Measurements from ENCODE around the gene SCN10A. TPM values are rescaled to one million over a fixed set of nuclear protein-coding genes. Genes with fewer than 3 reads are reported as not detected.

SCN10A gene
- under 1 TPM in 1 of 4 donors, not detected in 3; 0.15 TPM for total RNA-seq

DNA sequence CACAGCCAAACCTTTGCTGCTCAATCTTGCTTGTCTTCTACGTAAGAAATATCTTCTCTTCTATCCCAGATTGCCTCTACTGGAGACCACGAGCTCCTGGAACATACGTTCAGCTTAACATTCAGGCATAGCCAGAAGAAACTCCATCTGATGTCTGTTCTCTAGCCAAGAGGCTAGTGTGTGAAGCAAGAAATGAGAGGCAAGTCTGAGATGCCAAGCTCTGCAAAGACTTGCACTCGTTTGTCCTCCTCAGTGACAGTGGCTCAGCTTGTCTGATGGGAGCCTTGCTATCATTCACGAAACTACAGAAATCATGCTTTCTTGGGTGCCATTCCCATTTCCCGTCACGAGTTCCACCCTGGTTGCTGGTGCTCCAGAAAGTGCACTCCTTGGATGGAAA is at the start of gene SCN10A:
SCN10A (minus strand) TSS at position 192 of the 400 bp plus-strand sequence. CDS start 22,207 bp downstream, outside the sequence.
- no peaks in the 10 kb centered on the region for H3K36me3 ChIP-seq
- no peaks in the 10 kb centered on the region for H3K4me1 ChIP-seq
- H3K27me3 ChIP-seq = peaks cover 12% of the 10 kb centered on the region
- no peak within 1 kb of the TSS for H3K27ac ChIP-seq
- 67 to 88% methylated on average over 1 to 7 of the region's 7 CpGs for WGBS, 2 donors (ENCODE audit: low coverage in 1 of 2)
- no peaks in the 10 kb centered on the region for H3K9me3 ChIP-seq
- H3K4me3 ChIP-seq = no peak within 1 kb of the TSS
- TF ChIP-seq, protein P1, sequence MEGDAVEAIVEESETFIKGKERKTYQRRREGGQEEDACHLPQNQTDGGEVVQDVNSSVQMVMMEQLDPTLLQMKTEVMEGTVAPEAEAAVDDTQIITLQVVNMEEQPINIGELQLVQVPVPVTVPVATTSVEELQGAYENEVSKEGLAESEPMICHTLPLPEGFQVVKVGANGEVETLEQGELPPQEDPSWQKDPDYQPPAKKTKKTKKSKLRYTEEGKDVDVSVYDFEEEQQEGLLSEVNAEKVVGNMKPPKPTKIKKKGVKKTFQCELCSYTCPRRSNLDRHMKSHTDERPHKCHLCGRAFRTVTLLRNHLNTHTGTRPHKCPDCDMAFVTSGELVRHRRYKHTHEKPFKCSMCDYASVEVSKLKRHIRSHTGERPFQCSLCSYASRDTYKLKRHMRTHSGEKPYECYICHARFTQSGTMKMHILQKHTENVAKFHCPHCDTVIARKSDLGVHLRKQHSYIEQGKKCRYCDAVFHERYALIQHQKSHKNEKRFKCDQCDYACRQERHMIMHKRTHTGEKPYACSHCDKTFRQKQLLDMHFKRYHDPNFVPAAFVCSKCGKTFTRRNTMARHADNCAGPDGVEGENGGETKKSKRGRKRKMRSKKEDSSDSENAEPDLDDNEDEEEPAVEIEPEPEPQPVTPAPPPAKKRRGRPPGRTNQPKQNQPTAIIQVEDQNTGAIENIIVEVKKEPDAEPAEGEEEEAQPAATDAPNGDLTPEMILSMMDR (IDR thresholded peaks at IDR 0.05) = no peak
- TF ChIP-seq EP300 (IDR thresholded peaks at IDR 0.05) = no peak
- TF ChIP-seq POLR2A (IDR thresholded peaks at IDR 0.05) = no peak
- TF ChIP-seq POLR2AphosphoS5 (IDR thresholded peaks at IDR 0.05) = no peak
- ATAC-seq = no peak

- H3K4me1 ChIP-seq = no peaks in the 10 kb centered on the region
- peaks cover 0 to 7% (median 0%) of the 10 kb centered on the region in 3 donors for H3K9me3 ChIP-seq
- H3K36me3 ChIP-seq = no peaks in the 10 kb centered on the region
- no peak overlapping the region for H3K27ac ChIP-seq
- H3K27me3 ChIP-seq = no peaks in the 10 kb centered on the region
- no peak overlapping the region for H3K4me3 ChIP-seq
- TF ChIP-seq EP300 (IDR thresholded peaks at IDR 0.05) (no peak), POLR2A (IDR thresholded peaks at IDR 0.05) (no peak), POLR2AphosphoS5 (IDR thresholded peaks at IDR 0.05) (no peak)
- TF ChIP-seq, protein P1 (IDR thresholded peaks at IDR 0.05) = no peak
- ATAC-seq = no peak
These were observed 37.0 kb upstream of the SCN10A start for GRCh38 chr3:38853011-38853410.

GRCh38 chr3:38843898-38844297 is 27.9 kb upstream of the SCN10A start:
- WGBS, 2 donors (ENCODE audit: low coverage in 1 of 2) = 54 to 60% methylated on average over 1 to 2 of the region's 2 CpGs
- no peak for ATAC-seq
- TF ChIP-seq EP300 (IDR thresholded peaks at IDR 0.05) = no peak
- TF ChIP-seq, protein P1 (IDR thresholded peaks at IDR 0.05) = peak in 1 of 4 experiments; percentile 33
- no peak for TF ChIP-seq POLR2AphosphoS5 (IDR thresholded peaks at IDR 0.05)
- TF ChIP-seq POLR2A (IDR thresholded peaks at IDR 0.05) = no peak
- Histone ChIP-seq H3K27ac (no peak overlapping the region), H3K9me3 (no peaks in the 10 kb centered on the region), H3K27me3 (peaks cover 5% of the 10 kb centered on the region), H3K4me1 (no peaks in the 10 kb centered on the region), H3K36me3 (no peaks in the 10 kb centered on the region), H3K4me3 (no peak overlapping the region)

GRCh38 chr3:38842266-38842965 is 26.4 kb upstream of the SCN10A start:
- 70 to 72% methylated on average over 2 of the region's 4 CpGs for WGBS, 2 donors (ENCODE audit: low coverage in 1 of 2)
- H3K4me1 ChIP-seq = no peaks in the 10 kb centered on the region
- no peak overlapping the region for H3K27ac ChIP-seq
- no peak for TF ChIP-seq POLR2AphosphoS5 (IDR thresholded peaks at IDR 0.05)
- TF ChIP-seq, protein P1 (IDR thresholded peaks at IDR 0.05) = no peak
- TF ChIP-seq EP300 (IDR thresholded peaks at IDR 0.05) = no peak
- TF ChIP-seq POLR2A (IDR thresholded peaks at IDR 0.05) = no peak
- no peaks in the 10 kb centered on the region for H3K9me3 ChIP-seq
- no peaks in the 10 kb centered on the region for H3K36me3 ChIP-seq
- H3K4me3 ChIP-seq = no peak overlapping the region
- H3K27me3 ChIP-seq = peaks cover 5% of the 10 kb centered on the region
- ATAC-seq = no peak

DNA sequence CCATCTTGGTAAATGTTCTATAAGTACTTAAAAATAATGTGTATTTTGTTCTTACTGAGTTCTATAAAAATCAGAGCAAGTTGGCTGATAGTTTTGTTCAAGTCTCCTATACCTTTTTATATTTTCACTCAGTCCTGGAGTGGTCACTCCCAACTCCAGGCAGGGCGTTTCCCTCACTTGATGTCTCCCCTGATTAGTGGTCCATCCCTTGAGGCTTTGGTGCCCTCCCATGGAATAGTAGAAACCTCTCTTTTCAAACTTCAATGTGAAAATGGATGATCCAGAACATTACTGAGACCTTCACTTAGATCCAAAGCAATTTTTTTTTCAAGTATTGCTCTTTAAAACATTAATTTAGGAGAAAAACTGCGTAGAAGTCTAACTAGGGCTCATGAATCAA is 25.0 kb upstream of the SCN10A start:
- H3K27ac ChIP-seq = no peak overlapping the region
- no peaks in the 10 kb centered on the region for H3K36me3 ChIP-seq
- no peaks in the 10 kb centered on the region for H3K9me3 ChIP-seq
- peaks cover 5% of the 10 kb centered on the region for H3K27me3 ChIP-seq
- no peaks in the 10 kb centered on the region for H3K4me1 ChIP-seq
- no peak for ATAC-seq
- 33 to 52% methylated on average over 2 of the region's 2 CpGs for WGBS, 2 donors (ENCODE audit: low coverage in 1 of 2)
- TF ChIP-seq POLR2AphosphoS5 (IDR thresholded peaks at IDR 0.05) (no peak), EP300 (IDR thresholded peaks at IDR 0.05) (no peak), POLR2A (IDR thresholded peaks at IDR 0.05) (no peak)
- TF ChIP-seq, protein P1 (IDR thresholded peaks at IDR 0.05) = no peak
- no peak overlapping the region for H3K4me3 ChIP-seq

All from gastroesophageal sphincter (tissue), 4 donors.